OCI-M2 (cell line): ENCODE data around the gene TAS1R2.

Experiments
- DNase-seq: peaks from one replicate; lab custom pipeline; 2025; ENCODE audit not compliant: unreplicated experiment; lab: John Stamatoyannopoulos, UW

The TAS1R2 gene

GRCh38 chr1:18823438-18823837 is 36.0 kb downstream of the TAS1R2 start:
- no peak for DNase-seq

DNA sequence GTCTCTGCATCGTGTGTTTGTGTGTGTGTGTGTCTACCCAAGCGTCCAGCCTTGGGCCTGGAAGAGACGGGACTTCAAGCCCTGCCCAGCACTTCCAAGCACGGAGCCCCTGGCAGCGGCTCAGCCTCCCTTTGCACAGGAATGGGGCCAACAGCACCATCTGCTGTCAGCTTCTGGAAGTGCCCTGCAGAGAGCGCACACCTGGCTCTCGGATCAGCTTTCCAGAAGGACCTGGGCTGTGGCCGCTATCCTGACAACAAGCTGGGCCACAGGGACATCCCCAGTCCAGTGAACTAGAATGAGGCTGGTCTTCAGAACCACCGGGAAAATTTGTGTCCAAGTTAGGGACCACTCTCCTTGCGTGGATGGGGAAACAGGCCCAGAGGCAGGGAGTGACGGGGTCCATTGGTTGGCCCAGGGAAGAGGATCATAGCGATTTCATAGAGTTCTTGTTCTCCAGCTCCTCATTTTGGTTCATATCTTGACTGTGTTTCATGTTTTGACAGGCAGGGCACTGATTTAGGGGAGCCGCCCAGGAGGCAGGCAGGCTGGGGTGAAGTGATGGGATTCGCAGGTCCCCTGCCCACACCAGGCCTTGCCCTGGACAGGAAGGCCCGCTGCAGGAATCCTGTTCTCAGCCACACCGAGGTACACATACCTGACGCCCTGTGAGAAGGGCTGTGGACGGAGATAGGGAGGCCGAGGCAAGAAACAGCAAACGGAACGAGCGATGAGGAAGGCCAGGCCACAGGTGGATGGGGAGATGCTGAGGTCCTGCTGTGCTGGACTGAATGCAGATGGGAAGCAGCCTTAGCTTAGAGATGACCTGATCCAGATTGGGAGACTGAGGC is 38.4 kb downstream of the TAS1R2 start:
- DNase-seq = no peak

DNA sequence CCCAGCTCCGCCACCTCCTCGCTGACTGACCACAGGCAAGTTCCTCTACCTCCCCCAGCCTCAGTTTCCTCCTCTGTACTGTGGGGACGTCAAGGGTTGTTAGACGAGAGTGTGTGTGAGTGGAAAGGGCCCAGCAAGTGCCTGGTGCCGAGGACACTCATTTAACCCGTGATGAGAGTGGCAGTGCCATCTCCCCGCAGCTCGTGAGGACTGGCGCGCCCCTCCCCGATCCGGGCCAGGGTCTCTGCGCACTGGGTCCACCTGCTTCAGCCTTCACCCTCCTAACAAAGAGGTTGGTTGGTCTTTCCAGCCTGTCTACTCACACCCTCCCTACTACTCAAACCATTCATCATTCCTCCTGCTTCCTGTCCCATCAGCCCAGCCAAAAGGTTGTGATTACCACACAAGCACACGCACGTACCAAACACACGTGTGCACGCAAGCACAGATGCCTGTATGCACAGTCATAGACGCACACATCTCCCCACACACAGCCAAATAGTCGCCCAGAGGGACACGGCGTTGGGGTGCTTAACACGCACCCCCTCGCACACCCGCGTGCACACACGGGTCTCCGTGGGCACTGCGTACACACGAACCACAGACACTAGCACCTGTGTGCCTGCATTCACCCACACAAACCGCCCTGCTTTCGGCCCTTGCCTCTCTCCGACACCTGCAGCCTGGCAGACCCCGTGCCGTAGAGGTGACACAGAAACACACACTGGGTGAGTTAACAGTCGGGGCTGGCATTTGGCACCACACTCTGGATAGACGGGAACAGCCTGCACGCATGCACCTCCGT is 39.3 kb downstream of the TAS1R2 start:
- DNase-seq = no peak

DNA sequence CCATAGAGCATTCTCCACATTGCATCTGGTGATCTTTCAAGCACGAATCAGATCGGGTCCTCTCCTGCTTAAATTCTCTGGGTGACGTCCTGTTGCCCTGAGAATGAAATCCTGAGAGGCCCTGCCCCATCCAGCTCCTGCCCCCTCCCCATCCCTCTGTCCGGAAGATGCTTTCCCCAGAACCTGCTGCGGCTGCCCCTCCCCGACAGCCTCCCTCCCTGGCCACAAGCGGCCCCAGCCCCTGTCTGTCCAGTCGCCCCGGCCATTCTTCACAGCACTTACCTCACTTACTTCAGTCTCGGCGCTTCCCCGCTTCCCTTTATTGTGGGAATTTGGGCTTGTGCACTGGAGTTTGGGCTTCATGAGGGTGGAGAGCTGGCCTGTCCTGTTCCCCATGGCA is 40.3 kb downstream of the TAS1R2 start:
- no peak for DNase-seq

DNA sequence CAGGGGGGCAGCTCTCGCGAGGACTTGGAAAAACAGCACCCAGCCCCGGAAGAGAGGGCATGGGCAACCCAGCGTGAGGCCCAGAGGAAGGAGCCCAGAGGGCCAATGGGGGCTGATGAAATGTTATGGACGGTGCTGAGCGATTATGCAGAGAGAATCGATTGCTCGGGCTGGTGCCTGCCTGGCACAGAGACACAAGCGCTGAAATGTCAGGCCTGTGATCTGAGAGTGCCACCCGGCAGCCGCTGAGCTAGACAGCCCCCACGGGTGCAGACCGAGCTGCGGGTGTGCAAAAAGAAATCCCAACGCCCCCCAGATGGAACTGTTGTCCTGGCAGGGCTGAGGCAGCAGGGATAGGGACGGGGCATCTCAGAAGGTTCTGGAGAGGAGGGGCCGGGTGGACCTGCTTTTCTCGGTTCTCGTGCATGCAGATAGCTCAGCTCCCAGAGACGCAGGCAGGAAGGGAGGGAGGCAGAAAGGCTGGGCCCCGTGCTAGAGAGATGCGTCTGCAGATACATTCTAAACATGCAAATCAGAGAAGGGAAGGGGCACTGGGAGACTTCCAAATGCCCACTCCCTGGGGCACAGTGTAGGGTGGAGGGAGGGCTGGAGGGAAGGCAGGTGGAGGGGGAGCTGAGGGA is 41.5 kb downstream of the TAS1R2 start:
- no peak for DNase-seq

DNA sequence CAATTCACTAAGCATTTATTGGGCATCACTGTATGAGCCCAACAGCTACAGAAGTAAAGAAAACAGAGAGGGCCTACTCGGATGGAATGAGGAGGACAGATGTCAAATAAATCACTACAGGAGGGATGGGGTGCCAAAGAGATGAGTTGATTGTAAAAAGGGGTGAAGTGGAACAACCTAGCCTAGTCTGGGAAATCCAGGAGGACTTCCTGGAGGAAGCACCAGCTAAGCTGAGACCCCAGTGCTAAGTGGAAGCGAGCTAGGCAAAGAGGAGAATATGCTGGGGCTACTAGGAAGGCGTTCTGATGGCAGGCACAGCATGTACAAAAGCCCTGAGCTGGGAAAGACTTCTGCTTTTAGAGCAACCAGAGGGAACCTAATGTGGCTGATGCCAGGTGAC is 42.1 kb downstream of the TAS1R2 start:
- no peak for DNase-seq

- DNase-seq = no peak
Measured at GRCh38 chr1:18816808-18817207, 42.7 kb downstream of the TAS1R2 start.

DNA sequence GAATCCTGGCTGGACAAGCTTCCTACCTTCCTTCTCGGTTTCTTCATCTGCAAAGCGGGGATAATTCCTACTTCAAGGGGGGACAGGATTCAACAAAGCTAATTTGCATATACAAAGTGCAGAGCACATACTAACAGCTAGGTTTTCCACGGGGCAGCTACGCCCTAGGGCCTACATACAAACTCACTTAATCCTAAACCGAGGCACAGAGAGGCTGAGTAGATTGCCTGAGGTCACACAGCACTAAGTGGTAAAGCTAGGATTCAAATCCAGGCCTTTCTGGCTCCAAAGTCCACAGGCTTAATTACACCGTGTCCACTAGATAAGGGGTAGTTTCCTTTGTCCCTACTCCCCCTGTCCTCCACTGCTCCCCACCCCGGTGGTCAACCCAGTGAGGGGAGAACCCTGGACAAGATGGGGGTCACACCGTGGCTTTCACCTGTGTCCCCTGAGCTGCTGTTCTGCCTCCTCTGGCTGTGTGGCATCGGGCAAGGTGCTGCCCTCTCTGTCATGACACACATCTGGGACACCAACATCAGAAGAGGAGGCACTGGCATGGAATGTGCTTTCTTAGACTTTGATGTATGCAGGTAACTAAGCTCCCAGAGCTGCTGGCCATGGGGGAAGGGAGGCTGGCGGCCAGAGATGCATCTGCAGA is 44.5 kb downstream of the TAS1R2 start:
- DNase-seq = no peak

DNA sequence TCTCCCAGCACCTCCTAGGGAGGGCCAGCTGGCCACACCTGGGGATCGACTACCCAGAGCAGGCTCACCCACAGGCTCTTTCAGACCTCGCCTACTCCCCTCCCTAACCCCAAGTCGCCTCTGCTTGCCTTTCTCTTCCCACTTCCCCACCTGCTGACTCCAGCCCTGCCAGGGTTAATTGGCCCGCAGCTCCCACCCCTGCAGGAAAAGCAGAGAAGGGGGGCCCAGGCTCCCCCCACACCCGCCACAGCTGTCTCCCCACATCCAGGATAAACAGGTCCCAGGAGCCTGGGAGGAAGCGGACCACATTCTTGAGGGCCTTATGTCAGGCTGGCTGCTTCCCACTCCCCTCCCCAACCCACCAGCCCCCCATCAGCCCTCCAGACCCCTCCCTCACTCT is 45.0 kb downstream of the TAS1R2 start:
- DNase-seq = no peak

GRCh38 chr1:18812453-18812939 is 47.0 kb downstream of the TAS1R2 start:
- DNase-seq = no peak

GRCh38 chr1:18811733-18812452 is 47.6 kb downstream of the TAS1R2 start:
- DNase-seq = no peak

DNA sequence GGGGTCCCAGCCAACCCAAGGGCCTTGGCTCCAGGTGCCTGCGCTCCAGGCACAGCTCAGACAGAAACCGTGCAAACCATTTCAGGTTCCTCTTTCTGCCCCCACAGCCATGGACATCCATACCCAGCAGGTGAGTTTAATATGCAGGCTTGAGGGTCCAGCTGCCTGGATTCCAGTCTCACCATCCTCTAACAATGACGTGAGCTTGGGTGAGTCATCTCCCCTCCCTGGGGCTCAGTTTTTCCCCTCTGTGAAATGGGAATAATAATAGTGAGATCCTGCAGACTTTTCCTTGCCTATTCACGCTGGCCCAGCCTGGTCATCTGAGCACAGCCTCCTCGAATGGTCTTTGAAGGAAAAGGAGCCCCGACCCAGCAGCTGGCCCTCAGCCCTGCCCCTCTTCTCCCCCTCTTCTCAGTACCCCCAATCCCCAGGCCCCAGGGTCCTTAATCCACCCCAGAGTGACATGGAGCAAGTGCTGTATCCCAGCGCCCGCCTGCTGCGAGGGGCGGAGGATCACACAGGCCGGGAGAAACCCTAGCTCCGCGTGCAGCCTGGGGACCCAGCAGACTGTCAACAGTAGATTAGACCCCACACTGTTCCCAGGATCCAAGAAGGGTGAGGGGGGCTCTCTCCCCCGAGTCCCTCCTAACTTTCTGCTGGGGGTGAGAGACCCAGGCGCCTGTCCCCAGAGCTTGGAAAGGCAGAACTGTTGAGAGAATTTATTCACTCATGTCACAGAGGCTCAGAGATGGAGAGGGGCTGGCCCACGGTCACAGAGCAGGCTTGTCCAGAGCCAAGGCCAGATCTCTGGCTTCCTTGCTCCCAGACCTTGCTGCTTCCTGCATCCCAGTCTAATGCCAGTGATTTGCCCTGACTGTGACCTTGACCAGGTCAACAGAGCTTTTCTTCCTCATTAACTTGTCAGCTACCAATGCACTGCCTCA is 49.2 kb downstream of the TAS1R2 start:
- no peak for DNase-seq

DNA sequence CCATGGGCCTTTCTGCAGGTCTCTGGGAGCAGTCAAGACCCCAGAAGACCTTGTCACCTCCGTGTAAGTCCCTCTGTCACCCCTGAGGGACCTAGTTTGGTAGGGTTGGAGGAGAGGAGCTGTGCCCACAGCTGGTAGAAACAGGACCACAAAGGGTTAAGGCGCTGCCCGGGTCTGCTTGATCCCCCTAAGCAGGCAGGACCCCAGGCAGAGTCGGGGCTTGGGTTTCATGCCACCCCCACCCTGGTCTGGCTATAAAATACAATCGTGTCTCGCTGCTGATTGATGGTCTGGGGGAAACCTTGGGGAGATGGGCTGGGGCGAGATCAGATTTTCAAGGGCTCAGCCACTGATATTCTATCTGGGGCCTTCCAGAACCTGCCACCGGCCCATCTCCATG is 50.9 kb downstream of the TAS1R2 start:
- no peak for DNase-seq

DNA sequence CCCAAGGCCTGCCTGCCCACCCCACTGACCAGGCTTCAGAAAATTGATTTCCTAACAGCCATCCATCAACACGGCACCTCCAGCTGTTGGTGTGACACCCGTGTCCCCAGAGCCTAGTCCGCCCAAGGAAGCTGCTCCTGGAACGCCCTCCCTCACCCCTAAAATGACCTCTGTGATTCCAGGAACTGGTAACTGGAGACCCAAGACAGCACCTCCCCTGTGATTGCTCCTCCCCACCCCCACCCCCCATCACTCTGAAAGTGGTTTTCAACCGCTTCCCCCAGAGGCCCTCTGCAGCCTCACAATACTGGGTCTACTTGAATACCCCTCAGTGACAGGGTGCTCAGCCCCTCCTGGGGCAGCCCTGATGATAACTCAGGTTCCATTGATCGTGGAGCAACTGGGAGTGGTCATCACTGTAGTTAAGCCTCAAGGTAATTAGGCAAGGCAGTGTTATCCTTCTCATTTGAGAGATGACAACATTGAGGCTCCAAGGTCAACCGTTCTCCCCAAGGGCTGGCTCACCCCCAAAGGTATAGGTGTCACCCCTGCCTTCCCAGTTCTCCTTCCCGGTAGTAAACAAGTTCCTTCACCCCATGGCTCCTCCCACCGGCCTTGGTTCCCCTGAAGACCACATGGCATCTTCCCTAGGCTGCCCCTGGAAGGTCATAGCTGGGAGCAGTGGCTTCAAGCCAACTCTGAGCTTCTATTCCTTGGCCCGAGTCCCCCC is 52.0 kb downstream of the TAS1R2 start:
- DNase-seq = no peak

DNA sequence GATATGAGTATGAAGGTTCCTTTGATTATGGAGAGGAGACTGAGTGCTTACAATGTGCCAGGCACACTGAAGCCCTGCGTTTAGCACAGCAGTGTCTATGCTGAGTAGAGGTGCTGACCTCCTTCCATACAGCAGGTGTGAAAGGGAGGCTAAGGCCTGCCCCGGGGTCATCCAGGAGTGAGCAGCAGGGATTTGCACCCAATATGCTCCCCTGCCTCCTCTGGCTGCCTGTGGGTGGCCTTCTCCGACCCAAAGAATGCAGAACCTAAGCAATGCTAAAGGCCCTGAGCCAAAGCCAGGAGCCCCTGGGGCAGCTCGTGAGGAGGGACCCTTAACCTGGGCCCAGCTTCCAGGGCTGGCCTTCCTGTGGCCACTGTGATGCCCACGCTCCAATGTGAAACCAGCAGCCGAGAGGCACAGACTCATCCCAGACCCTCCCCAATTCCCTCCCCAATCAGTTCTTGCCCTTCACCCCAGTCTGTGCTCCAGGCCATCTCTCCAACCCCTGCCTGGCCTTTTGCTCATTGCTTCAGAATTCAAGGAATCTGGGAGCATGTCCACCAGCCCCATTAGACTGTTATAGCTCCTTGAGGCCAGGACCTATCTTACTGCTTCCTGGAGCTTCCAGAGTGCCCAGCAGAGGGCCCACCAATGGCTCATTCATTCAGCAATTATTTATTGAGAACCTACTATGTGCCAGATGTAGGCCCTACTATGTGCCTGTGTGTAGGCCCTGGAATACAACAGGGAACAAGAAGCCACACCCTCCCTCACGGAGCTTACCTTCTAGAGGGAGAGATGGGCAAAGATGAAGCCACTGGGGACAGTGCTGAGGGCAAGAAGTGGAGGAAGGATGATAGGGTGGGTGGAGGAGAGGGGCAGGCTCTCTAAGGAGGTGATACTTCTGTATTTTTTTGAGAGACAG is 53.3 kb downstream of the TAS1R2 start:
- DNase-seq = no peak

GRCh38 chr1:18805150-18805879 is 54.1 kb downstream of the TAS1R2 start:
- DNase-seq = no peak

GRCh38 chr1:18803851-18804250 is 55.6 kb downstream of the TAS1R2 start:
- no peak for DNase-seq
